ENCODE measurements around the gene STARD3. TPM values are rescaled to one million over a fixed set of nuclear protein-coding genes. Genes with fewer than 3 reads are reported as not detected.

STARD3 gene
- total and polyA plus RNA-seq, 4 experiments from 2014 or later: 42.2 to 110 (median 73.8) TPM

GRCh38 chr17:39639043-39639442, 2.1 kb downstream of the STARD3 start:
- ChIA-PET CTCF (ENCODE audit: partially characterized antibody) (interaction anchor here (1.1 to 6.9 kb wide), 6 partner anchors 10 to 114 kb away, joined by 3 to 67 read pairs (median 5); partner anchors contain the start of gene PNMT), POLR2A (ENCODE audit: partially characterized antibody) (interaction anchor here (1.0 to 1.5 kb wide), 3 partner anchors 14 to 115 kb away, joined by 3 read pairs; no protein-coding TSS in a partner anchor)
- Mint-ChIP-seq H3K4me3 (peak overlapping the region in 7 of 8 donors; percentile 9 to 97 (median 57)), H3K27me3 (no peaks in the 10 kb centered on the region), H3K9me3 (no peaks in the 10 kb centered on the region), H3K27ac (peak overlapping the region in 6 of 7 donors; percentile 4 to 97 (median 32)), H3K4me1 (peaks cover 43 to 79% (median 64%) of the 10 kb centered on the region in 4 donors), H3K36me3 (peaks cover 0 to 17% of the 10 kb centered on the region in 2 donors)
- no peaks in the 10 kb centered on the region for H3K27me3 ChIP-seq (ENCODE audit: insufficient read depth, low read length)
- H3K27ac ChIP-seq (ENCODE audit: low read depth, low read length): no peak overlapping the region
- H3K36me3 ChIP-seq (ENCODE audit: insufficient read depth, low read length): no peaks in the 10 kb centered on the region
- intact Hi-C loops (cut with micrococcal nuclease): loop anchor here (5.0 kb wide), 3 partner anchors 48 to 343 kb away; partner anchors contain the start of genes IKZF3, PGAP3 and PSMD3
- no peaks in the 10 kb centered on the region for H3K9me3 ChIP-seq (ENCODE audit: control insufficient read depth in 1 of 2, low read length in 2 of 2)
- no peak overlapping the region for H3K4me3 ChIP-seq (ENCODE audit: low read length in 2 of 2)
- H3K4me1 ChIP-seq (ENCODE audit: insufficient read depth, low read length): peaks cover 80% of the 10 kb centered on the region
- no peak for DNase-seq

DNA sequence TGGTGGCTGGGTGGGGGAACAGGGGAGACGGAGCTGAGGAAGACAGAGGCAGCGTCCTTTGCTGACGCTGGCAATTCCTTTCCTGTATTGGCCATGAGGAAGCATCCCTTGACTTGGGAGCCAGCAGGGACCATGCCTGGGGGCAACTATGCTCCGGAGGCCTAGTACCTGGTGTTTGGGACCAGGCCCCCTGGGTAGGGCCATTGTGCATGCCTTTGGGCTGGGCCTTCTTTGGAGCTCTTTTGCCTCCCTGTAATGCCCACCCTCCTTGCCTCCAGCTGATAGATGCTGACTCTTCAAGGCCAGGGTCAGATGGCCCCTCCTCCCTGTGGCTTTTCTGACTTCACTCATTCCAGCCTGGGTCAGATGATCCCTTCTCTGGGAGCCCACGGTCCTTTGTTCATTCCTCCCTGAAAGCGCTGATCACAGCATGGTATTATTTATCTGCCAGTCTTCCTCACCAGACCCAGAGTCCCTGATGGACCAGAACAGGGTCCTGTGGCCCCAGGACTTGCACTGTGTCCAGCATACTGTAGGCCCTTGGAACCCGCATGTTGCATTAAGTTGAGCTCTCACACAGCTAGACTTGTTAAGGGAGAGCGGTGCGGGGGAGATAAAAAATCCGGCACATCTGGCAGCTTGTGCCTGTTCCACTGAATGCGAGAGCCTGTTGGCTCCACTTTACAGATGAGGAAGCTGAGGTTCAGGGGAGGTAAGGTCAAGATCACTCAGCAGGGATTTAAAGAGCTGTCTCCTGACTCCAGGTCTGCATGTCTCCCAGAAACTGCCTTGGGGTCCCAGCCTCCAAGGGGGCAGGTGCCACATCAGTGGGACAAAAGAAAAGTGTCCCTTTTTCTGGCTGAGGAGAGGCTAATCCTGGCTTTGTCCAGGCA, 2.9 kb downstream of the STARD3 start:
- CTCF ChIA-PET (ENCODE audit: partially characterized antibody): interaction anchor here (1.4 to 6.9 kb wide), 4 partner anchors 13 to 28 kb away, joined by 3 to 67 read pairs (median 29); partner anchors contain the start of gene PNMT
- Mint-ChIP-seq H3K27me3 (no peaks in the 10 kb centered on the region), H3K36me3 (peaks cover 0 to 17% of the 10 kb centered on the region in 2 donors), H3K9me3 (no peaks in the 10 kb centered on the region), H3K4me1 (peaks cover 40 to 82% (median 63%) of the 10 kb centered on the region in 4 donors), H3K4me3 (peak overlapping the region in 7 of 8 donors; percentile 17 to 64 (median 50)), H3K27ac (peak overlapping the region in 6 of 7 donors; percentile 4 to 68 (median 32))
- H3K27ac ChIP-seq (ENCODE audit: low read depth, low read length): no peak overlapping the region
- intact Hi-C loops (cut with micrococcal nuclease): loop anchor here (5.0 kb wide), 3 partner anchors 47 to 342 kb away; partner anchors contain the start of genes IKZF3, PGAP3 and PSMD3
- H3K4me1 ChIP-seq (ENCODE audit: insufficient read depth, low read length): peaks cover 75% of the 10 kb centered on the region
- POLR2A ChIA-PET (ENCODE audit: partially characterized antibody): interaction anchor here (1.0 to 1.5 kb wide), 3 partner anchors 13 to 114 kb away, joined by 3 read pairs; no protein-coding TSS in a partner anchor
- H3K36me3 ChIP-seq (ENCODE audit: insufficient read depth, low read length): no peaks in the 10 kb centered on the region
- DNase-seq: no peak
- H3K27me3 ChIP-seq (ENCODE audit: insufficient read depth, low read length): no peaks in the 10 kb centered on the region
- no peaks in the 10 kb centered on the region for H3K9me3 ChIP-seq (ENCODE audit: control insufficient read depth in 1 of 2, low read length in 2 of 2)
- H3K4me3 ChIP-seq (ENCODE audit: low read length in 2 of 2): no peak overlapping the region

DNA sequence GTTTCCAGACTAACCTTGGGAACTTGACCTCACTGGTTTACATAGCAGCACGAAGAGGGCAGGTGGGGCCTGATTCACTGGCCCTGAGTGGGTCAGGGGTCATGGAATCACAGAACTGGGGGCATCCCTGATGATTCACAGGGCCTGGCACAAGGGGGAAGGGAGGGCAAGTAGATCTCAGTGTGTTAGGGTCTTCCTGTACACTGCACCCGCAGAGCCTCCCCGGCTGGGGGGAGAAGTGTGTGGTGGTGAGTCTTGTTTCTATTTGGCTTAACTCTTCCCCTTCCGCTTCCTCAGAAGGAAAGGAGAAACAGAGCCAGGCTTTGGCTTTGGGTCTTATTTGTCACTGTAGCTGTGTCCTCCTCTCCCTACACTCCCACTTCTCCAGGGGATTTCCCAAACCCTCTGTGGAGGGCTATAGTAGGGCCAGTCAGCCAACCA, 3.7 kb downstream of the STARD3 start:
- Histone ChIP-seq H3K4me3 (ENCODE audit: low read length in 2 of 2) (no peak overlapping the region), H3K9me3 (ENCODE audit: control insufficient read depth in 1 of 2, low read length in 2 of 2) (no peaks in the 10 kb centered on the region), H3K36me3 (ENCODE audit: insufficient read depth, low read length) (no peaks in the 10 kb centered on the region), H3K27ac (ENCODE audit: low read depth, low read length) (no peak overlapping the region), H3K4me1 (ENCODE audit: insufficient read depth, low read length) (peaks cover 74% of the 10 kb centered on the region), H3K27me3 (ENCODE audit: insufficient read depth, low read length) (no peaks in the 10 kb centered on the region)
- Mint-ChIP-seq H3K4me3 (peak overlapping the region in 3 of 8 donors; percentile 25 to 41 (median 29)), H3K27me3 (no peaks in the 10 kb centered on the region), H3K27ac (peak overlapping the region in 2 of 7 donors; percentile 41 to 83), H3K36me3 (peaks cover 0 to 19% of the 10 kb centered on the region in 2 donors), H3K9me3 (no peaks in the 10 kb centered on the region), H3K4me1 (peaks cover 43 to 90% (median 65%) of the 10 kb centered on the region in 4 donors)
- ChIA-PET POLR2A (ENCODE audit: partially characterized antibody) (interaction anchor here (1.5 kb wide), 1 partner anchor 89 kb away, joined by 3 read pairs; no protein-coding TSS in a partner anchor), CTCF (ENCODE audit: partially characterized antibody) (interaction anchor here (1.0 to 6.9 kb wide), 5 partner anchors 12 to 28 kb away, joined by 3 to 67 read pairs (median 5); partner anchors contain the start of gene PNMT)
- intact Hi-C loops (cut with micrococcal nuclease): no loop called here
- DNase-seq: no peak

GRCh38 chr17:39641097-39641496, 4.2 kb downstream of the STARD3 start:
- no peak for DNase-seq
- intact Hi-C loops (cut with micrococcal nuclease): no loop called here
- H3K4me3 ChIP-seq (ENCODE audit: low read length in 2 of 2): no peak overlapping the region
- Mint-ChIP-seq H3K9me3 (no peaks in the 10 kb centered on the region), H3K4me3 (peak overlapping the region in 3 of 8 donors; percentile 21 to 55 (median 41)), H3K27ac (peak overlapping the region in 3 of 7 donors; percentile 12 to 83 (median 25)), H3K27me3 (no peaks in the 10 kb centered on the region), H3K4me1 (peaks cover 43 to 88% (median 65%) of the 10 kb centered on the region in 4 donors), H3K36me3 (peaks cover 0 to 19% of the 10 kb centered on the region in 2 donors)
- ChIA-PET CTCF (ENCODE audit: partially characterized antibody) (interaction anchor here (0.7 to 6.9 kb wide), 4 partner anchors 11 to 190 kb away, joined by 3 to 67 read pairs (median 28); no protein-coding TSS in a partner anchor), POLR2A (ENCODE audit: partially characterized antibody) (no interaction called here)
- H3K36me3 ChIP-seq (ENCODE audit: insufficient read depth, low read length): no peaks in the 10 kb centered on the region
- no peak overlapping the region for H3K27ac ChIP-seq (ENCODE audit: low read depth, low read length)
- peaks cover 73% of the 10 kb centered on the region for H3K4me1 ChIP-seq (ENCODE audit: insufficient read depth, low read length)
- no peaks in the 10 kb centered on the region for H3K9me3 ChIP-seq (ENCODE audit: control insufficient read depth in 1 of 2, low read length in 2 of 2)
- H3K27me3 ChIP-seq (ENCODE audit: insufficient read depth, low read length): no peaks in the 10 kb centered on the region

DNA sequence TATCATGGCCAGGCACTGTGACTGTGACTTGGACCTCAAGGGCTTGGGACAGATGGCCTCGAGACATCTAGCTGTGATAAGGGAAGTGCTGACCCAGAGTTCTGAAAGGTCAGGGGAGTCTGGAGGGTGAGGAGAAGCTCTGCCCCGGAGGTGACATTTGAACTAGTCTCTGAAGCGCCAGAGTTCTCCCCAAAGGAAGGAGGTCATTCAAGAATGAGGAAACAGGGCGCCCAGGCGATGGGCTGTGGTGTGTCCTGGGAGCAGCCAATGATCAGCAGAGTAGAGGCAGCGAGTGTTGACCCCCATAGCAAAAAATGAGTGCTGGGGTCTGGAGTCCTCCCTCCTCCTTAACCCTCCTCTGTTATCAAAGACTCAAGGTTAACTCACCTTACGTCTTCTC, 4.9 kb downstream of the STARD3 start:
- peaks cover 66% of the 10 kb centered on the region for H3K4me1 ChIP-seq (ENCODE audit: insufficient read depth, low read length)
- POLR2A ChIA-PET (ENCODE audit: partially characterized antibody): no interaction called here

GRCh38 chr17:39642291-39643074, 5.5 kb downstream of the STARD3 start:
- H3K4me3 ChIP-seq (ENCODE audit: low read length in 2 of 2): no peak overlapping the region
- ChIA-PET CTCF (ENCODE audit: partially characterized antibody) (interaction anchor here (2.9 to 6.9 kb wide), 3 partner anchors 8 to 22 kb away, joined by 12 to 67 read pairs (median 53); no protein-coding TSS in a partner anchor), POLR2A (ENCODE audit: partially characterized antibody) (no interaction called here)
- H3K27me3 Mint-ChIP-seq: no peaks in the 10 kb centered on the region
- H3K4me1 Mint-ChIP-seq: peaks cover 42 to 86% (median 58%) of the 10 kb centered on the region in 4 donors
- no peak overlapping the region for H3K27ac ChIP-seq (ENCODE audit: low read depth, low read length)
- peaks cover 0 to 16% of the 10 kb centered on the region in 2 donors for H3K36me3 Mint-ChIP-seq
- intact Hi-C loops (cut with micrococcal nuclease): no loop called here
- no peaks in the 10 kb centered on the region for H3K9me3 Mint-ChIP-seq
- DNase-seq: peak in 1 of 5 donors; percentile 10
- peaks cover 70% of the 10 kb centered on the region for H3K4me1 ChIP-seq (ENCODE audit: insufficient read depth, low read length)
- no peaks in the 10 kb centered on the region for H3K27me3 ChIP-seq (ENCODE audit: insufficient read depth, low read length)
- H3K36me3 ChIP-seq (ENCODE audit: insufficient read depth, low read length): no peaks in the 10 kb centered on the region
- no peaks in the 10 kb centered on the region for H3K9me3 ChIP-seq (ENCODE audit: control insufficient read depth in 1 of 2, low read length in 2 of 2)
- peak overlapping the region in 5 of 7 donors; percentile 32 to 82 (median 67) for H3K27ac Mint-ChIP-seq
- H3K4me3 Mint-ChIP-seq: no peak overlapping the region

More for the DNA sequence above, 4.9 kb downstream of the STARD3 start:
- DNase-seq: peak in 1 of 5 donors; percentile 1
- H3K27me3 ChIP-seq (ENCODE audit: insufficient read depth, low read length): no peaks in the 10 kb centered on the region
- no peaks in the 10 kb centered on the region for H3K9me3 Mint-ChIP-seq
- no peak overlapping the region for H3K27ac ChIP-seq (ENCODE audit: low read depth, low read length)
- H3K36me3 ChIP-seq (ENCODE audit: insufficient read depth, low read length): no peaks in the 10 kb centered on the region
- H3K4me1 Mint-ChIP-seq: peaks cover 43 to 87% (median 61%) of the 10 kb centered on the region in 4 donors
- intact Hi-C loops (cut with micrococcal nuclease): no loop called here
- no peaks in the 10 kb centered on the region for H3K27me3 Mint-ChIP-seq
- no peak overlapping the region for H3K4me3 ChIP-seq (ENCODE audit: low read length in 2 of 2)
- H3K27ac Mint-ChIP-seq: peak overlapping the region in 4 of 7 donors; percentile 38 to 76 (median 62)
- no peaks in the 10 kb centered on the region for H3K9me3 ChIP-seq (ENCODE audit: control insufficient read depth in 1 of 2, low read length in 2 of 2)
- CTCF ChIA-PET (ENCODE audit: partially characterized antibody): interaction anchor here (0.7 to 6.9 kb wide), 3 partner anchors 11 to 190 kb away, joined by 4 to 67 read pairs (median 53); no protein-coding TSS in a partner anchor
- peaks cover 0 to 19% of the 10 kb centered on the region in 2 donors for H3K36me3 Mint-ChIP-seq
- peak overlapping the region in 1 of 8 donors; percentile 24 for H3K4me3 Mint-ChIP-seq

All from CD4-positive, alpha-beta memory T cell (primary cell).